IMR-90 (cell line): ENCODE measurements around the gene GTF2H4. TPM values are rescaled to one million over a fixed set of nuclear protein-coding genes. Genes with fewer than 3 reads are reported as not detected.
A peak's percentile ranks its signal among the peaks of the same experiment; 100 is the strongest.

Experiments
- ATAC-seq: fragments of 200-7000 bp; cut with Tn5 transposase; 2 replicates; pipeline ENCODE4 v1.9.1; 2020; ENCODE audit warnings: low read depth, mild to moderate bottlenecking, moderate library complexity
- BruUV-seq: library from RNA; stranded (reverse); fragments of 400-500 nt; replicated peaks from 2 replicates; lab custom pipeline; 2021; lab: Mats Ljungman, UMichigan
- CTCF ChIA-PET: fragments of 300-600 bp; formaldehyde crosslinking; extraction: SDS; loops from one replicate; lab custom pipeline; 2021; ENCODE audit warnings: antibody characterized with exemption; lab: Yijun Ruan, JAX
- POLR2A ChIA-PET: fragments of 300-600 bp; sonication (Branson Sonifier 250); formaldehyde crosslinking; loops from one replicate; lab custom pipeline; 2022; ENCODE audit warnings: antibody characterized with exemption; ENCODE audit not compliant: unreplicated experiment; lab: Charles Lee
- DNase-seq: peaks from one replicate; pipeline ENCODE4 v3.0.0; 2013
- H2AFZ ChIP-seq: replicated peaks from 2 replicates; pipeline ENCODE3; 2013; ENCODE audit warnings: low read length, mild to moderate bottlenecking; ENCODE audit not compliant: poor library complexity
- H2AK5ac ChIP-seq: 2 replicates; pipeline ENCODE4 v1.6.1; 2013; ENCODE audit warnings: low read depth, low read length, inconsistent platforms
- H2AK9ac ChIP-seq: replicated peaks from 2 replicates; pipeline ENCODE3; 2013; ENCODE audit warnings: mild to moderate bottlenecking, low read depth, low read length, moderate library complexity; ENCODE audit not compliant: poor library complexity
- H2BK120ac ChIP-seq: 2 replicates; pipeline ENCODE4 v1.6.1; 2013; ENCODE audit warnings: low read depth, low read length, inconsistent platforms
- H2BK15ac ChIP-seq: 3 replicates; pipeline ENCODE4 v1.6.1; 2013; ENCODE audit warnings: low read depth, low read length, inconsistent platforms
- H2BK20ac ChIP-seq: 2 replicates; pipeline ENCODE4 v1.6.1; 2013; ENCODE audit warnings: low read depth, mild to moderate bottlenecking, inconsistent platforms, low read length, moderate library complexity
- H2BK5ac ChIP-seq: 2 replicates; pipeline ENCODE4 v1.6.1; 2013; ENCODE audit warnings: mild to moderate bottlenecking, low read depth, low read length, inconsistent platforms; ENCODE audit not compliant: poor library complexity, severe bottlenecking
- H3K14ac ChIP-seq: replicated peaks from 2 replicates; pipeline ENCODE4 v1.6.1; 2013; ENCODE audit warnings: low read depth, low read length, inconsistent platforms
- H3K18ac ChIP-seq: 2 replicates; pipeline ENCODE4 v1.6.1; 2013; ENCODE audit warnings: low read depth, low read length, control low read depth
- H3K23ac ChIP-seq: 2 replicates; pipeline ENCODE4 v1.6.1; 2013; ENCODE audit warnings: low read depth, low read length, inconsistent platforms
- H3K27ac ChIP-seq: 2 replicates; pipeline ENCODE4 v1.5.1; 2013; ENCODE audit warnings: mild to moderate bottlenecking, control low read depth, low read length; ENCODE audit not compliant: insufficient read depth
- H3K27me3 ChIP-seq: 2 replicates; pipeline ENCODE4 v1.6.1; 2013; ENCODE audit warnings: low read length; ENCODE audit not compliant: control insufficient read depth, insufficient read depth
- H3K36me3 ChIP-seq: 2 replicates; pipeline ENCODE4 v1.6.1; 2013; ENCODE audit warnings: low read length, mixed read lengths; ENCODE audit not compliant: control insufficient read depth, insufficient read depth
- H3K4ac ChIP-seq: 2 replicates; pipeline ENCODE4 v1.6.1; 2013; ENCODE audit warnings: low read depth, low read length, inconsistent platforms
- H3K4me1 ChIP-seq: 2 replicates; pipeline ENCODE4 v1.6.1; 2013; ENCODE audit warnings: low read length, mixed read lengths; ENCODE audit not compliant: control insufficient read depth, insufficient read depth
- H3K4me2 ChIP-seq: 2 replicates; pipeline ENCODE4 v1.6.1; 2013; ENCODE audit warnings: low read depth, mild to moderate bottlenecking, control low read depth, low read length, moderate library complexity
- H3K4me3 ChIP-seq: 2 replicates; pipeline ENCODE4 v1.5.1; 2013; ENCODE audit warnings: low read depth, mild to moderate bottlenecking, control low read depth, low read length, moderate library complexity; ENCODE audit not compliant: insufficient read depth
- H3K56ac ChIP-seq: 2 replicates; pipeline ENCODE4 v1.6.1; 2013; ENCODE audit warnings: low read length, inconsistent platforms; ENCODE audit not compliant: insufficient read depth; ENCODE audit errors: extremely low read depth
- H3K79me1 ChIP-seq, 2 experiments: 2 replicates each; pipeline ENCODE4 v1.6.1; 2013; ENCODE audit warnings: low read length in 2 of 2, inconsistent platforms in 1 of 2, low read depth in 1 of 2
- H3K9ac ChIP-seq: 2 replicates; pipeline ENCODE4 v1.6.1; 2013; ENCODE audit warnings: low read depth, low read length, control low read depth
- H3K9me1 ChIP-seq: 2 replicates; pipeline ENCODE4 v1.6.1; 2013; ENCODE audit warnings: low read length, inconsistent platforms; ENCODE audit not compliant: insufficient read depth
- H3K9me3 ChIP-seq: 2 replicates; pipeline ENCODE4 v1.6.1; 2013; ENCODE audit warnings: low read length; ENCODE audit not compliant: control insufficient read depth, insufficient read depth
- H4K20me1 ChIP-seq: 2 replicates; pipeline ENCODE4 v1.6.1; 2013; ENCODE audit warnings: low read length, inconsistent platforms; ENCODE audit not compliant: insufficient read depth
- H4K5ac ChIP-seq: 2 replicates; pipeline ENCODE4 v1.6.1; 2013; ENCODE audit warnings: mild to moderate bottlenecking, low read depth, low read length, control low read depth
- H4K8ac ChIP-seq, 2 experiments: 2 replicates each; pipeline ENCODE4 v1.6.1; 2013; ENCODE audit warnings: low read depth in 2 of 2, low read length in 2 of 2, control low read depth in 1 of 2, inconsistent platforms in 1 of 2
- H4K91ac ChIP-seq: 2 replicates; pipeline ENCODE4 v1.6.1; 2013; ENCODE audit warnings: low read depth, low read length, inconsistent platforms; ENCODE audit not compliant: insufficient read depth
- CEBPB ChIP-seq: IDR thresholded peaks from 2 replicates; pipeline ENCODE4 v1.6.1; 2012; ENCODE audit warnings: low read depth, low read length, improper control_type of control experiment
- ELK1 ChIP-seq: fragments of 150-350 bp; IDR thresholded peaks from 2 replicates; pipeline ENCODE4 v1.6.1; 2016; ENCODE audit warnings: low read depth, mild to moderate bottlenecking, low read length, moderate library complexity, borderline replicate concordance
- FOS ChIP-seq: fragments of 150-350 bp; IDR thresholded peaks from 2 replicates; pipeline ENCODE4 v1.6.1; 2016; ENCODE audit warnings: low read depth, low read length
- MAFK ChIP-seq: IDR thresholded peaks from 2 replicates; pipeline ENCODE4 v1.6.1; 2012; ENCODE audit warnings: low read depth, low read length, improper control_type of control experiment
- MXI1 ChIP-seq: IDR thresholded peaks from 2 replicates; pipeline ENCODE4 v1.6.1; 2012; ENCODE audit warnings: low read depth, mild to moderate bottlenecking, low read length, moderate library complexity, borderline replicate concordance
- RCOR1 ChIP-seq: IDR thresholded peaks from 2 replicates; pipeline ENCODE4 v1.6.1; 2012; ENCODE audit warnings: mild to moderate bottlenecking, low read length, improper control_type of control experiment; ENCODE audit not compliant: insufficient replicate concordance
- USF2 ChIP-seq: fragments of 150-350 bp; IDR thresholded peaks from 2 replicates; pipeline ENCODE4 v1.6.1; 2017; ENCODE audit warnings: mild to moderate bottlenecking, antibody characterized with exemption, low read length, low read depth
- WGBS, 2 experiments: methylation state at CpG; one replicate each; pipeline versions ENCODE4 v1.1.5 to v1.1.7; 2013; ENCODE audit warnings: missing lambda C conversion rate in 2 of 2; ENCODE audit not compliant: insufficient read length in 1 of 2; ENCODE audit errors: extremely low coverage in 2 of 2; 5-methylcytosine and 5-hydroxymethylcytosine counted together
- dilution Hi-C: fragments of 300-500 bp; cut with HindIII; formaldehyde crosslinking; loops from one replicate; pipeline ENCODE4 v1.14.3; 2018; ENCODE audit warnings: low sequenced_read_pairs; ENCODE audit not compliant: unreplicated experiment
- in situ Hi-C: fragments of 300-500 bp; cut with MboI; formaldehyde crosslinking; loops from 3 replicates; pipeline ENCODE4 v1.14.3; 2019; ENCODE audit warnings: low sequenced_read_pairs, inconsistent platforms, mixed read lengths
- intact Hi-C: fragments of 100-400 bp; cut with micrococcal nuclease; formaldehyde crosslinking; loops from 2 replicates; pipeline ENCODE4 v1.10.0; 2022
- polyA plus RNA-seq, 3 experiments: library from polyadenylated mRNA; depleted of rRNA; stranded (reverse); fragments of >200 nt; gene quantifications; 2 replicates each; pipeline ENCODE4 v1.2.3, GENCODE V29; 2012; ENCODE audit warnings: low replicate concordance in 1 of 3
- total RNA-seq: library from RNA; depleted of rRNA; stranded (reverse); fragments of >200 nt; gene quantifications from 2 replicates; pipeline ENCODE4 v1.2.3, GENCODE V29; 2012

The GTF2H4 gene
- total and polyA plus RNA-seq, 2 of the 4 experiments (the other 2 are of a cell fraction) = 13.4 to 30.8 TPM

GRCh38 chr6:30888816-30889495 is 19.1 kb upstream of the GTF2H4 start:
- Histone ChIP-seq H3K4me1 (peaks cover 23% of the 10 kb centered on the region), H2BK120ac (no peak overlapping the region; the same call in 1 of the 2 replicates), H3K9ac (no peak overlapping the region), H3K9me1 (peaks cover 9% of the 10 kb centered on the region; the same call in 1 of the 2 replicates), H4K91ac (no peak overlapping the region), H3K79me1 (peaks cover 25 to 57% of the 10 kb centered on the region in 2 experiments), H3K4ac (no peak overlapping the region), H3K56ac (no peak overlapping the region), H2AK9ac (peak overlapping the region; percentile 18), H3K23ac (no peak overlapping the region), H3K4me2 (no peak overlapping the region), H2BK20ac (no peak overlapping the region), H2BK15ac (no peak overlapping the region), H2AFZ (no peak overlapping the region), H4K5ac (no peak overlapping the region), H3K9me3 (no peaks in the 10 kb centered on the region), H3K27ac (no peak overlapping the region), H3K36me3 (peaks cover 35% of the 10 kb centered on the region), H3K14ac (no peak overlapping the region), H3K4me3 (no peak overlapping the region), H2BK5ac (peak overlapping the region; percentile 0), H3K18ac (no peak overlapping the region), H4K8ac (no peak overlapping the region), H4K20me1 (no peaks in the 10 kb centered on the region; the same call in 1 of the 2 replicates), H3K27me3 (no peaks in the 10 kb centered on the region), H2AK5ac (peak overlapping the region; percentile 70; the same call in 1 of the 2 replicates)
- in situ Hi-C loops (no loop called here), intact Hi-C loops (no loop called here), dilution Hi-C loops (no loop called here)
- WGBS, 2 experiments = 100% methylated on average over 2 of the region's 18 CpGs; no CpG with 5 or more reads in 1 of the 2 experiments
- ChIA-PET POLR2A (interaction anchor here (0.7 kb wide), 1 partner anchor 147 kb away, joined by 4 read pairs; no protein-coding TSS in a partner anchor), CTCF (no interaction called here)
- no peak for TF ChIP-seq MAFK
- TF ChIP-seq CEBPB = no peak
- no peak for TF ChIP-seq MXI1
- TF ChIP-seq RCOR1 = no peak
- TF ChIP-seq ELK1 = no peak
- no peak for TF ChIP-seq FOS
- no peak for TF ChIP-seq USF2
- no peak for ATAC-seq
- DNase-seq = no peak
- BruUV-seq = no TSS peak
